Ectodermal cell (in vitro differentiated cells): ENCODE data around the gene EFCAB6.

Source experiments
- H3K27ac ChIP-seq: 2 replicates; pipeline ENCODE4 v1.7.0; 2013; ENCODE audit warnings: mild to moderate bottlenecking, low read depth, low read length; ENCODE audit not compliant: insufficient read depth, poor library complexity, severe bottlenecking
- H3K27me3 ChIP-seq: 2 replicates; pipeline ENCODE4 v1.7.0; 2013; ENCODE audit warnings: mild to moderate bottlenecking, low read length; ENCODE audit not compliant: insufficient read depth, control insufficient read depth, poor library complexity, severe bottlenecking
- H3K36me3 ChIP-seq: one replicate; pipeline ENCODE4 v1.7.0; 2013; ENCODE audit warnings: low read length; ENCODE audit not compliant: control insufficient read depth, insufficient read depth
- H3K4me1 ChIP-seq: one replicate; pipeline ENCODE4 v1.7.0; 2013; ENCODE audit warnings: low read length; ENCODE audit not compliant: control insufficient read depth, insufficient read depth
- H3K4me3 ChIP-seq: 2 replicates; pipeline ENCODE4 v1.7.0; 2013; ENCODE audit warnings: low read depth, low read length, control low read depth; ENCODE audit not compliant: insufficient read depth
- H3K9me3 ChIP-seq: 2 replicates; pipeline ENCODE4 v1.7.0; 2013; ENCODE audit warnings: mild to moderate bottlenecking, low read length, moderate library complexity; ENCODE audit not compliant: control insufficient read depth
- WGBS, 2 experiments: methylation state at CpG; one replicate each; pipeline ENCODE4 v1.1.7; 2013; ENCODE audit warnings: missing lambda C conversion rate in 2 of 2; 5-methylcytosine and 5-hydroxymethylcytosine counted together

EFCAB6 gene

DNA sequence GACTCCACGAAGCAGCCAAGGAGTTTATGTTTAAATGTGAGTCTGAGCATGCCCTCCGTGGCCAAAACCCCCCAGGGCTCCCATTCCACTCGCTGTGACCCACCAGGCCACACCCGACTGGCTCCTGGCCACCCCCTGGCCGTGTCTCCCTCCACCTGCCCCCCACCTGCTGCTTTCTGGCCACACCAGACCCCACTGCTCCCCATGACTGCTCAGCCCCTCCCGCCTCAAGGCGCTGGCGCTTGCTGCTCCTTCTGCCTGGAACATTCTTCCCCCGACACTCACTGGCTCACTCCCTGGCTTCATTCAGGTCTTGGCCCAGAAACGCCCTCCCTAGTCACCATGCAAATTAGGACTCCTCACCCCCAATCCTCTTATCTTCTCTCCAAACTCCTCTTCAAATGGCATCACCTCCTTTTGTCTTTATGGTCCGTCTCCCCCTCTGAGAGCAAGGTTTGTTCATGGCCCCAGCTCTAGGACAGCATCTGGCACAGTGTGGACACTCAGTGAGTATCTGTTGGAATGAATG lies 72.2 kb downstream of the EFCAB6 start:
- H3K4me3 ChIP-seq = no peak overlapping the region
- H3K4me1 ChIP-seq = peaks cover 3% of the 10 kb centered on the region
- 84 to 85% methylated on average over 11 of the region's 11 CpGs for WGBS, 2 experiments
- H3K36me3 ChIP-seq = no peaks in the 10 kb centered on the region
- no peaks in the 10 kb centered on the region for H3K9me3 ChIP-seq
- H3K27ac ChIP-seq = no peak overlapping the region
- H3K27me3 ChIP-seq = no peaks in the 10 kb centered on the region

DNA sequence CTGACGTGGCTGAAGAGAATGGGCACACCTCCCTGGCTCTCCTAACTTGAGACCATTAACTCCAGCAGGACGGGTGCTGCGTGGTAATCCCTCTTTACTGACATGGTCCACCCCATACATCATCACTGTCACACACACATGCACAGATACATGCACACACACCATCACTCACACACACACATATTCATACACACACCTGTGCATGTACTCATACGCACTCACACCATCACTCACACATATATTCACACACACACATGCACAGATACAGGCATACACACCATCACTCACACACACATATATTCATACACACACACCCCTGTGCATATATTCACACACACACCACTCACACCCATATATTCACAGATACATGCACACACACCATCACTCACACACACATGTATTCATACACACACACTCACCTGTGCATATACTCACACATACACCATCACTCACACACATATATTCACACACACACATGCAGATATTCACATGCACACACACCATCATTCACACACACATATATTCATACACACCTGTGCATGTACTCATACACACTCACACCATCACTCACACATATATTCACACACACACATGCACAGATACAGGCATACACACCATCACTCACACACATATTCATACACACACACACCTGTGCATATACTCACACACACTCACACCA lies 74.8 kb downstream of the EFCAB6 start:
- Histone ChIP-seq H3K4me1 (peaks cover 3% of the 10 kb centered on the region), H3K36me3 (no peaks in the 10 kb centered on the region)
- WGBS, 2 experiments = 93 to 95% methylated on average over 4 of the region's 4 CpGs

DNA sequence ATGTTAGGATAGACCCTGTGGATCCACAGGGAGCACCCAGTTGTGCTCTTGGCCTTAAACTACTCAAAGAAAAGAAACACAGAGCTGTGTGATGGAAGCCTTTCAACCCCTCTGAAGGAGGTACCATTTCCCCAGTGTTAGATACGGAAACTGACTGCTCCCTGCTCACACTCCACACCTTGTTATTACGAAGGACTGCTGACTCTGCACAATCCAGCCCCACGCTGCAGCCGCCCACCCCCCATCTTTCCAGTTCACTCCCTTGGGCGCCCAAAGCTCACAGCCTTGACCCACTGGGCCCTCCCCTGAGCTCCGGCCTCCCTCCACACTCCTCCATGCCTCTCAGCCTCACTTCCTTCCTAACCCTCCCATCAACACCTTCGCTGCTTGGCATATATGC lies 75.5 kb downstream of the EFCAB6 start:
- Histone ChIP-seq H3K9me3 (no peaks in the 10 kb centered on the region), H3K4me1 (peaks cover 3% of the 10 kb centered on the region), H3K36me3 (no peaks in the 10 kb centered on the region), H3K4me3 (no peak overlapping the region), H3K27me3 (no peaks in the 10 kb centered on the region), H3K27ac (no peak overlapping the region)
- 90% methylated on average over 7 of the region's 7 CpGs for WGBS, 2 experiments

More for the DNA sequence above, 74.8 kb downstream of the EFCAB6 start:
- Histone ChIP-seq H3K27ac (no peak overlapping the region), H3K9me3 (no peaks in the 10 kb centered on the region), H3K4me3 (no peak overlapping the region), H3K27me3 (no peaks in the 10 kb centered on the region)

DNA sequence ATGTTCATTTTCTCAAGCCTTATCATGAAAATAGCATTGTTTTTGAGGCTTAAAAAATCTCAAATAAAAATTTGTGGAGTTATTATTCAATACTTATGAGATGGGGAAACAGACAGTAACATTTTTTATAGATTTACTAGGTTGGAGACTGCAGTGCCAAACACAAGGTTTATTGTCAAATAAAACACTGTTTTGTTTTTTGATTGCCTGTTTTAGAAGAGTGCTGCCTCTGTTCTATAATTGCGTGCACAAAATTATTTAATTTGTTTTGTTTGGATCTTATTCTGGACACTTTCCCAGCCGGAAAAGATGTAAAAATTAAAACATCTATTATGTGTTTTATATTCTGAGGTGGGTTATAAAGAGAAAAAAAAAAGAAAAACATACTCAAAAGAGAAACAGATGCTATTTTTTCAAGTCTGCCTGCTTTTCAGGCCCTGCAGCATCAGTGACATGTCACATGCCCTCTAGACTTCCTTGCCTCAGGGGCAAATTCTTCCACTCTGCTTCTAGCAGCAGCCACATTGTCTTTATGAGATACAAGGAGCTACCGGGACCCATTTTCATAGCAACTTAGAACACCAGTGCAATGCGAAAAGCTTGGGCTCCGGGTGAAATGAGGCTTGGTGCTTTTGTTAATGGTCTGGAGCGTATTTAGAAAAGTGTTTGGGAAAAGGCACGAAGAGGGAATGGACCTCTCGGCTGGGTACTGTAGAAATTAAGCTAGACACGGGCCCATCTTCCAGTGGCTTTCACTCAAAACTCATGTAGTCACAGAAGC lies 77.5 kb downstream of the EFCAB6 start:
- H3K9me3 ChIP-seq = no peaks in the 10 kb centered on the region
- H3K27me3 ChIP-seq = no peaks in the 10 kb centered on the region
- WGBS, 2 experiments = 90 to 91% methylated on average over 8 to 9 of the region's 9 CpGs
- H3K4me3 ChIP-seq = no peak overlapping the region
- no peak overlapping the region for H3K27ac ChIP-seq
- H3K4me1 ChIP-seq = no peaks in the 10 kb centered on the region
- no peaks in the 10 kb centered on the region for H3K36me3 ChIP-seq

DNA sequence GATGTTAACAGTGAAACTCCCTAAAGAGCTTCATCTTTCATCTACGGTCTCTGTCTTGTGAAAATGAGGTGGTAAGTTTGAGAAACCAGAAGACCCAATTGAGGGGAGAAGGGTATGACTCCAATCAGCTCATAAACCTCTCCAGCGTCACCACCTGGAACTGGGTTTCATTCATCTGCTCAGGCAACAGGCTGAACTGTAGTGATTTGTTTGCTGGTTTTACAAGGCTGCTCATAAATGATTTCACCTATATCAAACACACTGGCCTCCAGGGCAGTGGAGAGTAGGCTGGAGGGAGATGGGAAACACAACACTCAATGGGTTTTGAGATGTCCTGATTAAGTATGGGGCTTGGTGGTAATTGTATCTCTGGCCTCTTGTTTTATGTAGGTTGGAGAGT lies 79.0 kb downstream of the EFCAB6 start:
- WGBS, 2 experiments = 95 to 100% methylated on average over 2 of the region's 2 CpGs
- Histone ChIP-seq H3K27me3 (no peaks in the 10 kb centered on the region), H3K9me3 (no peaks in the 10 kb centered on the region), H3K4me1 (no peaks in the 10 kb centered on the region), H3K27ac (no peak overlapping the region), H3K4me3 (no peak overlapping the region), H3K36me3 (no peaks in the 10 kb centered on the region)

DNA sequence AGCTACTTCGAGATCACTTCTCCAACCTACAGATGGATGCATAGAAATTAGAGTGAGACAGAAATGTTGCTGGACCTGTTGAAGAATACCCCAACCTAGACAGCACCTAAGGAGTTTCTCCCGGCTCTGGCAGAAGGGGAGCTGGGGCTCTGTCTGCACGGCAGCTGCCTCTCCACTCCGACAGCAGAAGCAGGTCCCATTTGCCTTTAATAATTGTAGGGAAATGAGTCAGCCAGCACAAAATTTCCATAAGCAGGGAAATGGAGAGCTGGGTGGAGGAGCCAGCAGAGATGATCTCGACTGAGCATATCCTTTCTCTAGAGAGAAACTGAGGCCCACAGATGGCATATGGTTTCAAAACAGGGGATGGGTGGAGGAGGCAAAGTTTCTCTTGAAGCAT lies 80.1 kb downstream of the EFCAB6 start:
- Histone ChIP-seq H3K36me3 (no peaks in the 10 kb centered on the region), H3K27ac (no peak overlapping the region), H3K4me3 (no peak overlapping the region), H3K4me1 (no peaks in the 10 kb centered on the region), H3K27me3 (no peaks in the 10 kb centered on the region), H3K9me3 (no peaks in the 10 kb centered on the region)
- 87% methylated on average over 5 of the region's 5 CpGs for WGBS, 2 experiments

DNA sequence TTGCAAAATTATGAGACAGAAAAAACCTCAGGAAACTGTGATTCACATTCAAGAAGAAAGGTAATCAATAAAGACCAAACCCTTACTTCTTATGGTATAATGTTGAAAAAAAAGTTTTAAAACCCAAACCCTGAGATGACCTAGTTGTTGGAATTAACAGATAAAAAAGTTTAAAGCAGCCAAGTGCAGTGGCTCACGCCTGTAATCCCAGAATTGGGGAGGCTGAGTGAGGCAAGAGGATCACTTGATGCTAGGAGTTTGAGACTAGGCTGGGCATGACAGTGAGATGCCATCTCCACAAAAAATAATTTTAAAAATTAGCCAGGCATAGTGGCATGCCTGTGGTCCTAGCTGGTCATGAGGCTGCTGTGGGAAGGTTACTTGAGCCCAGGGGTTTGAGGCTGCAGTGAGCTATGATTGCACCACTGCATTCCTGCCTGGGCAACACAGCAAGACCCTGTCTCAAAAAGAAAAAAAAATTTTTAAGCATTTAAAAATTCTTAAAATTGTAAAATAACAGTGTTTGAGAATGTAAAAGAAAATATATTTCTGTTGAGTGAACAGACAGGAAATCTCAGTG lies 85.1 kb downstream of the EFCAB6 start:
- Histone ChIP-seq H3K36me3 (no peaks in the 10 kb centered on the region), H3K9me3 (no peaks in the 10 kb centered on the region), H3K27me3 (no peaks in the 10 kb centered on the region), H3K4me1 (no peaks in the 10 kb centered on the region), H3K4me3 (no peak overlapping the region), H3K27ac (no peak overlapping the region)
- 88 to 98% methylated on average over 1 of the region's 1 CpG for WGBS, 2 experiments

DNA sequence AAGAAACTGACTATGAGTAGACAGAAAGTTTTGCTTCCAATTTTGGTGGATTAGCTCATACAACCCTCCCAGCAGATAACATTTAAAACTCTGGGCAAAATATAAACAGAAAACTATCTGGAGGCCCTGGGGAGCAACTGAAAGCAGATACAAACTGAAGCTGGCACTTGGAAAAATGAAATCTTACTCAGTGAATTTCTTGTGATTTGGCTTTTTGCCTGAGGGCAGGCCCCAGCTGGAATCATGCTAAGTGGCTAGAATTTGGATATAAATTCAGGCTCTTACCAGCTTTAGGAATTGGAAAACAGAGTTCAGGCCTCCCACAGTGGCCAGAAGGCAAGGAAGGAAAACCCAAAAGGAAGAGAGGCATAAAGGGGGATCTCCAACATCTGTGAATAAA lies 85.8 kb downstream of the EFCAB6 start:
- Histone ChIP-seq H3K4me3 (no peak overlapping the region), H3K9me3 (no peaks in the 10 kb centered on the region), H3K27ac (peak overlapping the region; percentile 16), H3K27me3 (no peaks in the 10 kb centered on the region), H3K36me3 (no peaks in the 10 kb centered on the region), H3K4me1 (no peaks in the 10 kb centered on the region)

DNA sequence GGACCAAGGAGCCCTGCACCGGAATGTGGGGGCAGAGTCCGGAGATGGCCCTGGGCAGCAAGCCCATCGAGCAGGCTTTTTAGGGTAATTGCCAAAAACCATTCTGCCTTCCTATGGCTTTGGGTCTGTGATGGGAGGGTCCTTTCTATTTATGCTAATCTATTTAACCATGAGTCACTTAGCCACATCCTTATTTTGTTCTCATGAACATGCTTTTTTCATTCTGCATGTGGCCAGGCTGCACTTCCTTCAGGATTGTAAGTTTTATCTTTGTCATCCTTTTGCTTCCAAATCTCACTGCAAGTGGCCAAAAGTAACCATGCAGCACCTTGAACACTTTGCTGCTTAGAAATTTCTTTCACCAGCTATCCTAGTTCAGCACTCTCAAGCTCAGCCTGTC lies 88.3 kb downstream of the EFCAB6 start:
- 87 to 89% methylated on average over 3 of the region's 3 CpGs for WGBS, 2 experiments
- H3K27me3 ChIP-seq = no peaks in the 10 kb centered on the region
- no peaks in the 10 kb centered on the region for H3K36me3 ChIP-seq
- no peaks in the 10 kb centered on the region for H3K9me3 ChIP-seq
- H3K4me1 ChIP-seq = no peaks in the 10 kb centered on the region
- no peak overlapping the region for H3K27ac ChIP-seq
- no peak overlapping the region for H3K4me3 ChIP-seq

DNA sequence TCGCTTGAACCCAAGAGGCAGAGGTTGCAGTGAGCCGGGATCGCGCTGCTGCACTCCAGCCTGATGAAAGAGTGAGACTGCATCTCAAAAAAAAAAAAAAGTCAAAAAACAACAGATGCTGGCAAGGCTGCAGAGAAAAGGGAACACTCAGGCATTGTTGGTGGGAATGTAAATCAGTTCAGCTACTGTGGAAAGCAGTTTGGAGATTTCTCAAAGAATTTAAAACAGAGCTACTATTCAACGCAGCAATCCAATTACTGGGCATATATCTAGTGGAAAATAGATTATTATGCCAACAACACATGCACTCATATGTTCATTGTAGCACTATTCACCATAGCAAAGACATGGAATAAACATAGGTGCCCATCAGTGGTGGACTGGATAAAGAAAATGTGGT lies 89.7 kb downstream of the EFCAB6 start:
- WGBS, 2 experiments = 93% methylated on average over 5 of the region's 5 CpGs
- no peak overlapping the region for H3K4me3 ChIP-seq
- no peak overlapping the region for H3K27ac ChIP-seq
- H3K27me3 ChIP-seq = no peaks in the 10 kb centered on the region
- no peaks in the 10 kb centered on the region for H3K36me3 ChIP-seq
- H3K9me3 ChIP-seq = no peaks in the 10 kb centered on the region
- H3K4me1 ChIP-seq = no peaks in the 10 kb centered on the region
